ENCODE results near the gene SLC44A5.

- no peak for TF ChIP-seq EZH2 (IDR thresholded peaks at IDR 0.05; ENCODE audit: borderline replicate concordance, low read depth, low read length, severe bottlenecking)
- TF ChIP-seq CTCF (IDR thresholded peaks at IDR 0.05; ENCODE audit: borderline replicate concordance, extremely low read depth, low read length, poor library complexity, severe bottlenecking): no peak
Observed at GRCh38 chr1:75327395-75327794, 283.5 kb downstream of the SLC44A5 start.
